H9 (cell line): ENCODE results near the gene GRIA2. TPM values are rescaled to one million over a fixed set of nuclear protein-coding genes. Genes with fewer than 3 reads are reported as not detected.

Experiments
- DNase-seq: peaks from one replicate; pipeline ENCODE4 v3.0.0-alpha.2; 2017
- H2AFZ ChIP-seq: one replicate; pipeline ENCODE4 v1.6.1; 2013; ENCODE audit warnings: mild to moderate bottlenecking, low read length, control low read depth, moderate library complexity
- H2AK5ac ChIP-seq: 2 replicates; pipeline ENCODE4 v1.6.1; 2013; ENCODE audit warnings: low read length, control low read depth, mixed read lengths; ENCODE audit not compliant: insufficient read length
- H2BK120ac ChIP-seq: one replicate; pipeline ENCODE4 v1.6.1; 2013; ENCODE audit warnings: low read depth, mild to moderate bottlenecking, low read length, control low read depth, inconsistent platforms; ENCODE audit not compliant: poor library complexity, severe bottlenecking
- H2BK12ac ChIP-seq: 2 replicates; pipeline ENCODE4 v1.6.1; 2013; ENCODE audit warnings: low read length, control low read depth, mixed read lengths, low read depth; ENCODE audit not compliant: insufficient read length
- H2BK15ac ChIP-seq: 2 replicates; pipeline ENCODE4 v1.6.1; 2013; ENCODE audit warnings: low read depth, low read length, control low read depth
- H2BK20ac ChIP-seq: one replicate; pipeline ENCODE4 v1.6.1; 2013; ENCODE audit warnings: low read depth, mild to moderate bottlenecking, low read length, control low read depth, inconsistent platforms; ENCODE audit not compliant: poor library complexity, severe bottlenecking
- H2BK5ac ChIP-seq: 2 replicates; pipeline ENCODE4 v1.6.1; 2013; ENCODE audit warnings: low read length, control low read depth, mixed read lengths; ENCODE audit not compliant: insufficient read length
- H3K14ac ChIP-seq: 2 replicates; pipeline ENCODE4 v1.6.1; 2013; ENCODE audit warnings: low read length, control low read depth; ENCODE audit not compliant: insufficient read depth
- H3K18ac ChIP-seq: 2 replicates; pipeline ENCODE4 v1.6.1; 2013; ENCODE audit warnings: low read depth, mild to moderate bottlenecking, mixed read lengths, low read length, control low read depth; ENCODE audit not compliant: insufficient read length
- H3K23ac ChIP-seq: 2 replicates; pipeline ENCODE4 v1.6.1; 2013; ENCODE audit warnings: low read length, control low read depth, mixed read lengths, low read depth; ENCODE audit not compliant: insufficient read length
- H3K23me2 ChIP-seq: 2 replicates; pipeline ENCODE4 v1.6.1; 2013; ENCODE audit warnings: low read depth, mild to moderate bottlenecking, mixed read lengths, low read length, control low read depth; ENCODE audit not compliant: insufficient read length, poor library complexity, severe bottlenecking
- H3K27ac ChIP-seq: 2 replicates; pipeline ENCODE4 v1.5.1; 2013; ENCODE audit warnings: low read length, control low read depth, mixed read lengths, low read depth; ENCODE audit not compliant: insufficient read length
- H3K27me3 ChIP-seq: 2 replicates; pipeline ENCODE4 v1.6.1; 2013; ENCODE audit warnings: low read length, control low read depth, inconsistent platforms; ENCODE audit not compliant: insufficient read depth
- H3K4ac ChIP-seq: 2 replicates; pipeline ENCODE4 v1.6.1; 2013; ENCODE audit warnings: low read depth, mild to moderate bottlenecking, control low read depth, inconsistent platforms, low read length, moderate library complexity
- H3K4me1 ChIP-seq: 2 replicates; pipeline ENCODE4 v1.6.1; 2013; ENCODE audit warnings: low read length, control low read depth, inconsistent platforms; ENCODE audit not compliant: insufficient read depth
- H3K4me2 ChIP-seq: 2 replicates; pipeline ENCODE4 v1.6.1; 2013; ENCODE audit warnings: low read length, control low read depth, mixed read lengths; ENCODE audit not compliant: insufficient read length, insufficient read depth
- H3K56ac ChIP-seq: 2 replicates; pipeline ENCODE4 v1.6.1; 2013; ENCODE audit warnings: low read depth, mild to moderate bottlenecking, mixed read lengths, low read length, control low read depth; ENCODE audit not compliant: insufficient read length
- H3K79me1 ChIP-seq: 2 replicates; pipeline ENCODE4 v1.6.1; 2013; ENCODE audit warnings: low read depth, mild to moderate bottlenecking, moderate library complexity, low read length, control low read depth, inconsistent platforms; ENCODE audit not compliant: insufficient read depth, poor library complexity, severe bottlenecking
- H3K79me2 ChIP-seq: 2 replicates; pipeline ENCODE4 v1.6.1; 2013; ENCODE audit warnings: low read length, control low read depth, inconsistent platforms; ENCODE audit not compliant: insufficient read depth
- H3K9ac ChIP-seq: 2 replicates; pipeline ENCODE4 v1.6.1; 2013; ENCODE audit warnings: low read length, control low read depth, mixed read lengths; ENCODE audit not compliant: insufficient read length; ENCODE audit errors: extremely low read depth
- H3K9me3 ChIP-seq: one replicate; pipeline ENCODE4 v1.6.1; 2013; ENCODE audit warnings: low read depth, low read length, inconsistent platforms; ENCODE audit not compliant: control insufficient read depth
- H3T11ph ChIP-seq: one replicate; pipeline ENCODE4 v1.6.1; 2013; ENCODE audit warnings: mild to moderate bottlenecking, low read length, control low read depth, inconsistent platforms
- H4K20me1 ChIP-seq: one replicate; pipeline ENCODE4 v1.6.1; 2013; ENCODE audit not compliant: control insufficient read depth, insufficient read length, insufficient read depth
- H4K5ac ChIP-seq: 2 replicates; pipeline ENCODE4 v1.6.1; 2013; ENCODE audit warnings: low read depth, mild to moderate bottlenecking, mixed read lengths, low read length, control low read depth; ENCODE audit not compliant: insufficient read length
- H4K8ac ChIP-seq: replicated peaks from 2 replicates; pipeline ENCODE4 v1.6.1; 2013; ENCODE audit warnings: low read length, control low read depth, mixed read lengths, low read depth; ENCODE audit not compliant: insufficient read length
- H4K91ac ChIP-seq: 2 replicates; pipeline ENCODE4 v1.6.1; 2013; ENCODE audit warnings: low read depth, mild to moderate bottlenecking, moderate library complexity, mixed read lengths, low read length, control low read depth; ENCODE audit not compliant: insufficient read length
- H3K27ac Mint-ChIP-seq, 3 experiments: 2 replicates in 2 of 3; 3 replicates in 1 of 3; pipeline ENCODE4 v1.8.0; 2020 to 2021; ENCODE audit warnings: mixed read lengths in 3 of 3, mild to moderate bottlenecking in 1 of 3, moderate library complexity in 1 of 3
- H3K27me3 Mint-ChIP-seq: 2 replicates; pipeline ENCODE4 v1.8.0; 2021; ENCODE audit warnings: low read depth, mild to moderate bottlenecking, moderate library complexity, mixed read lengths
- H3K36me3 Mint-ChIP-seq, 3 experiments: 2 replicates in 2 of 3; 3 replicates in 1 of 3; pipeline ENCODE4 v1.8.0; 2020 to 2021; ENCODE audit warnings: low read depth in 3 of 3, mixed read lengths in 3 of 3; ENCODE audit not compliant: insufficient read depth in 1 of 3
- H3K4me1 Mint-ChIP-seq, 2 experiments: 2 replicates each; pipeline ENCODE4 v1.8.0; 2020; ENCODE audit warnings: mixed read lengths in 2 of 2
- H3K4me3 Mint-ChIP-seq, 2 experiments: 2 replicates in 1 of 2; 3 replicates in 1 of 2; pipeline ENCODE4 v1.8.0; 2020 to 2021; ENCODE audit warnings: mild to moderate bottlenecking in 2 of 2, mixed read lengths in 2 of 2, moderate library complexity in 1 of 2
- H3K9me3 Mint-ChIP-seq, 2 experiments: 2 replicates in 1 of 2; 3 replicates in 1 of 2; pipeline ENCODE4 v1.8.0; 2020; ENCODE audit warnings: mild to moderate bottlenecking in 2 of 2, mixed read lengths in 2 of 2, moderate library complexity in 1 of 2
- CTCF ChIP-seq: fragments of 200-600 bp; sonication (generic); conservative IDR thresholded peaks from 3 replicates; pipeline ENCODE4 v1.8.0; 2021; ENCODE audit warnings: antibody characterized with exemption, mild to moderate bottlenecking
- WGBS: extraction: QIAGEN DNeasy Blood & Tissue Kit; methylation state at CpG from one replicate; pipeline ENCODE4 v1.1.7; 2013; ENCODE audit warnings: missing lambda C conversion rate, low lambda C conversion rate, mixed read lengths; ENCODE audit not compliant: insufficient read length; ENCODE audit errors: extremely low coverage; 5-methylcytosine and 5-hydroxymethylcytosine counted together
- total RNA-seq: library from RNA; stranded (reverse); gene quantifications from 2 replicates; pipeline ENCODE4 v1.2.1, GENCODE V29; 2021

GRIA2 gene
- total RNA-seq, 1 experiment from 2014 or later: not detected

- no peak overlapping the region for H4K5ac ChIP-seq
- no peak overlapping the region for H2BK15ac ChIP-seq
- no peak overlapping the region for H2BK5ac ChIP-seq
- no peaks in the 10 kb centered on the region for H3K23me2 ChIP-seq
- no peak overlapping the region for H3T11ph ChIP-seq
- no peak overlapping the region for H3K56ac ChIP-seq
- no peak overlapping the region for H2AFZ ChIP-seq
- no peak overlapping the region for H3K27ac ChIP-seq
- Mint-ChIP-seq H3K27me3 (no peaks in the 10 kb centered on the region; the same call in 1 of the 2 replicates), H3K27ac (no peak overlapping the region), H3K4me1 (no peaks in the 10 kb centered on the region), H3K4me3 (no peak overlapping the region), H3K9me3 (no peaks in the 10 kb centered on the region), H3K36me3 (no peaks in the 10 kb centered on the region)
- H3K79me1 ChIP-seq: no peaks in the 10 kb centered on the region
- H3K4me2 ChIP-seq: no peak overlapping the region
- no peak overlapping the region for H2BK120ac ChIP-seq
- no peak overlapping the region for H4K8ac ChIP-seq
- no peak overlapping the region for H2AK5ac ChIP-seq
- DNase-seq: no peak
- no peaks in the 10 kb centered on the region for H3K9me3 ChIP-seq
- no peak overlapping the region for H2BK20ac ChIP-seq
- no peak overlapping the region for H3K14ac ChIP-seq
- no peak for TF ChIP-seq CTCF
- H4K91ac ChIP-seq: no peak overlapping the region
- no peak overlapping the region for H3K23ac ChIP-seq
- H3K18ac ChIP-seq: no peak overlapping the region
- H4K20me1 ChIP-seq: no peaks in the 10 kb centered on the region
- H3K4ac ChIP-seq: no peak overlapping the region
- H3K27me3 ChIP-seq: no peaks in the 10 kb centered on the region
- WGBS: no CpG with 5 or more reads among the region's 2 CpGs
- no peak overlapping the region for H3K9ac ChIP-seq
- no peaks in the 10 kb centered on the region for H3K79me2 ChIP-seq
- no peaks in the 10 kb centered on the region for H3K4me1 ChIP-seq
- H2BK12ac ChIP-seq: no peak overlapping the region
These were observed 107.1 kb downstream of the GRIA2 start for GRCh38 chr4:157327666-157328065.
